ENCODE data around the gene BPHL.
"Not testable (repeated sequence)": the region's sequence is repeated elsewhere in the genome, so short reads cannot be mapped to it uniquely, and the experiment has no call there.

DNA sequence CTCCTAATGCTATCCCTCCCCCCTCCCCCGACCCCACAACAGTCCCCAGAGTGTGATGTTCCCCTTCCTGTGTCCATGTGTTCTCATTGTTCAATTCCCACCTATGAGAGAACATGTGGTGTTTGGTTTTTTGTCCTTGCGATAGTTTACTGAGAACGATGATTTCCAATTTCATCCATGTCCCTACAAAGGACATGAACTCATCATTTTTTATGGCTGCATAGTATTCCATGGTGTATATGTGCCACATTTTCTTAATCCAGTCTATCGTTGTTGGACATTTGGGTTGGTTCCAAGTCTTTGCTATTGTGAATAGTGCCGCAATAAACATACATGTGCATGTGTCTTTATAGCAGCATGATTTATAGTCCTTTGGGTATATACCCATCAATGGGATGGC, 79.2 kb downstream of the BPHL start:
- TF ChIP-seq EZH2 (IDR thresholded peaks at IDR 0.05; ENCODE audit: borderline replicate concordance, low read length), result not testable (repeated sequence)
- TF ChIP-seq, protein P1, sequence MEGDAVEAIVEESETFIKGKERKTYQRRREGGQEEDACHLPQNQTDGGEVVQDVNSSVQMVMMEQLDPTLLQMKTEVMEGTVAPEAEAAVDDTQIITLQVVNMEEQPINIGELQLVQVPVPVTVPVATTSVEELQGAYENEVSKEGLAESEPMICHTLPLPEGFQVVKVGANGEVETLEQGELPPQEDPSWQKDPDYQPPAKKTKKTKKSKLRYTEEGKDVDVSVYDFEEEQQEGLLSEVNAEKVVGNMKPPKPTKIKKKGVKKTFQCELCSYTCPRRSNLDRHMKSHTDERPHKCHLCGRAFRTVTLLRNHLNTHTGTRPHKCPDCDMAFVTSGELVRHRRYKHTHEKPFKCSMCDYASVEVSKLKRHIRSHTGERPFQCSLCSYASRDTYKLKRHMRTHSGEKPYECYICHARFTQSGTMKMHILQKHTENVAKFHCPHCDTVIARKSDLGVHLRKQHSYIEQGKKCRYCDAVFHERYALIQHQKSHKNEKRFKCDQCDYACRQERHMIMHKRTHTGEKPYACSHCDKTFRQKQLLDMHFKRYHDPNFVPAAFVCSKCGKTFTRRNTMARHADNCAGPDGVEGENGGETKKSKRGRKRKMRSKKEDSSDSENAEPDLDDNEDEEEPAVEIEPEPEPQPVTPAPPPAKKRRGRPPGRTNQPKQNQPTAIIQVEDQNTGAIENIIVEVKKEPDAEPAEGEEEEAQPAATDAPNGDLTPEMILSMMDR (conservative IDR thresholded peaks at IDR 0.05 in 1 of 2, IDR thresholded peaks at IDR 0.05 in 1 of 2; ENCODE audit: extremely low read depth in 1 of 2, insufficient read depth in 1 of 2, low read depth in 1 of 2, low read length in 2 of 2), result not testable (repeated sequence)

All from mammary epithelial cell (primary cell).